ENCODE measurements around the gene SLC24A3. TPM values are rescaled to one million over a fixed set of nuclear protein-coding genes. Genes with fewer than 3 reads are reported as not detected.

Gene SLC24A3
- polyA plus RNA-seq, 1 donor (not counting 4 experiments of a cell fraction or from before 2014, with no cell fraction given): 0.17 TPM

GRCh38 chr20:19465536-19465935 is 253.1 kb downstream of the SLC24A3 start:
- no peaks in the 10 kb centered on the region for H4K20me1 ChIP-seq (ENCODE audit: control insufficient read depth, extremely low read depth, insufficient read depth, low read length)
- no peaks in the 10 kb centered on the region for H3K9me1 ChIP-seq (ENCODE audit: control insufficient read depth, extremely low read depth, insufficient read depth, low read length)
- TF ChIP-seq CTCF (optimal IDR thresholded peaks at IDR 0.05 in 1 of 3, IDR thresholded peaks at IDR 0.05 in 1 of 3, conservative IDR thresholded peaks at IDR 0.05 in 1 of 3; ENCODE audit: extremely low read depth in 1 of 3, insufficient read depth in 2 of 3, low read length in 3 of 3) (no peak), EZH2 (IDR thresholded peaks at IDR 0.05; ENCODE audit: low read length) (no peak)
- no peak overlapping the region for H3K27ac ChIP-seq (ENCODE audit: control insufficient read depth, insufficient read depth, low read length)
- dilution Hi-C loops (cut with MboI; ENCODE audit: extremely low pct_ligation_motif_present, low sequenced_read_pairs): no loop called here
- H3K79me2 ChIP-seq (ENCODE audit: control insufficient read depth, insufficient read depth, low read length): no peaks in the 10 kb centered on the region
- no peaks in the 10 kb centered on the region for H3K27me3 ChIP-seq (ENCODE audit: control insufficient read depth, extremely low read depth, insufficient read depth, low read length)
- H3K4me3 ChIP-seq (ENCODE audit: control insufficient read depth in 2 of 3, extremely low read depth in 1 of 3, insufficient read depth in 2 of 3, low read depth in 1 of 3, low read length in 3 of 3): no peak overlapping the region
- no peaks in the 10 kb centered on the region for H3K4me1 ChIP-seq (ENCODE audit: control insufficient read depth, extremely low read depth, insufficient read depth, low read length)
- FAIRE-seq (no peak), DNase-seq (ENCODE audit: low read depth, low spot score) (no peak)
- H3K9ac ChIP-seq (ENCODE audit: control insufficient read depth, extremely low read depth, insufficient read depth, low read length): no peak overlapping the region
- no peak overlapping the region for H2AFZ ChIP-seq (ENCODE audit: control insufficient read depth, low read length)
- H3K36me3 ChIP-seq (ENCODE audit: control insufficient read depth in 2 of 2, extremely low read depth in 1 of 2, insufficient read depth in 2 of 2, low read length in 2 of 2): no peaks in the 10 kb centered on the region
- H3K4me2 ChIP-seq (ENCODE audit: control insufficient read depth, extremely low read depth, insufficient read depth, low read depth, low read length): no peak overlapping the region
- H3K9me3 ChIP-seq (ENCODE audit: control insufficient read depth, low read depth, low read length): no peaks in the 10 kb centered on the region

- Histone ChIP-seq H3K27ac (ENCODE audit: control insufficient read depth, insufficient read depth, low read length) (no peak overlapping the region), H3K9me1 (ENCODE audit: control insufficient read depth, extremely low read depth, insufficient read depth, low read length) (no peaks in the 10 kb centered on the region), H3K4me3 (ENCODE audit: control insufficient read depth in 2 of 3, extremely low read depth in 1 of 3, insufficient read depth in 2 of 3, low read depth in 1 of 3, low read length in 3 of 3) (no peak overlapping the region), H3K27me3 (ENCODE audit: control insufficient read depth, extremely low read depth, insufficient read depth, low read length) (no peaks in the 10 kb centered on the region), H3K9me3 (ENCODE audit: control insufficient read depth, low read depth, low read length) (no peaks in the 10 kb centered on the region), H3K79me2 (ENCODE audit: control insufficient read depth, insufficient read depth, low read length) (no peaks in the 10 kb centered on the region), H3K9ac (ENCODE audit: control insufficient read depth, extremely low read depth, insufficient read depth, low read length) (no peak overlapping the region), H2AFZ (ENCODE audit: control insufficient read depth, low read length) (no peak overlapping the region), H4K20me1 (ENCODE audit: control insufficient read depth, extremely low read depth, insufficient read depth, low read length) (no peaks in the 10 kb centered on the region), H3K36me3 (ENCODE audit: control insufficient read depth in 2 of 2, extremely low read depth in 1 of 2, insufficient read depth in 2 of 2, low read length in 2 of 2) (no peaks in the 10 kb centered on the region), H3K4me2 (ENCODE audit: control insufficient read depth, extremely low read depth, insufficient read depth, low read depth, low read length) (no peak overlapping the region), H3K4me1 (ENCODE audit: control insufficient read depth, extremely low read depth, insufficient read depth, low read length) (no peaks in the 10 kb centered on the region)
- TF ChIP-seq EZH2 (IDR thresholded peaks at IDR 0.05; ENCODE audit: low read length) (no peak), CTCF (optimal IDR thresholded peaks at IDR 0.05 in 1 of 3, IDR thresholded peaks at IDR 0.05 in 1 of 3, conservative IDR thresholded peaks at IDR 0.05 in 1 of 3; ENCODE audit: extremely low read depth in 1 of 3, insufficient read depth in 2 of 3, low read length in 3 of 3) (no peak)
- FAIRE-seq: no peak
- dilution Hi-C loops (cut with MboI; ENCODE audit: extremely low pct_ligation_motif_present, low sequenced_read_pairs): no loop called here
- no peak for DNase-seq (ENCODE audit: low read depth, low spot score)
Observed at GRCh38 chr20:19466206-19466928, 253.9 kb downstream of the SLC24A3 start.
